Frontal cortex (tissue), 4 donors: Measurements from ENCODE around the gene FASN. TPM values are rescaled to one million over a fixed set of nuclear protein-coding genes. Genes with fewer than 3 reads are reported as not detected.

ENCODE experiments used
- DNase-seq, 2 donors: peaks; one replicate each; pipeline ENCODE4 v3.0.0; 2012; ENCODE audit warnings: low spot score in 2 of 2
- FAIRE-seq: peaks from 2 replicates; lab custom pipeline; 2012; peaks lifted over from hg19 to GRCh38; lab: Jason Lieb, UNC
- total RNA-seq: library from RNA; depleted of rRNA; stranded (reverse); fragments of >200 nt; gene quantifications from one replicate; pipeline ENCODE4 v1.2.3, GENCODE V29; 2014
- donor health status: control.
- donor health status: control.
- donor health status: control.

The FASN gene
- total RNA-seq, 1 donor from 2014 or later, result 92.1 TPM

DNA sequence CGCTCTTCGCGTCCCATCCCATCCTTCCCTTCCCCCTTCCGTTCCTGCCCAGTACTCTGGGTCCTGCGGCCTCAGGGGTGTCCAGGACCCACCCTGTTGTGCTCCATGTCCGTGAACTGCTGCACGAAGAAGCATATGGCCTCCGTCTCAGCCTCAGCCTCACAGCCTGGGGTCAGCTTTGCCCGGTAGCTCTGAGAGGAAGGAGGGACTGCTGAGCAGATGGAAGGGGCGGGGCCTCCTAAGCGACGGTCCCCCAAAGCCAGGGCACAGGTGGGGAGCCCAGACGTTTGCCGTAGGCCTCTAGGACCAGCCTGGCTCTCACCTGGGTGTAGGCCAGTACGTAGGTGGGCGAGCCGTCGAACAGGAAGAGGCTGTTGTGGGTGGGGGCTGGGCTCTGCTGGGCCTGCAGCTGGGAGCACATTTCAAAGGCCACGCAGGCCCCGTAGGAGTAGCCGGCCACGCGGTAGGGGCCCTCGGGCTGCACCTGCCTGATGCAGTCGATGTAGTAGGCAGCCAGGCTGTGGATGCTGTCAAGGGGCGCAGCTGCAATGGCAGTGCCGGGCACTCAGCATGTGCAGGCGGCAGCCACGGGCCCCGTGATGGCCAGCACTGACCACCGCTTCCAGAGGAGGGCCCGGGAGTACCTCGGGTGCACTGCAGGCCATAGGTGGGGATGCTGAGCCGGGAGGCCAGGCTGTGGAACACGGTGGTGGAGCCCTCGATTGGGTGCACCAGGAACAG lies 17.8 kb downstream of the FASN start:
- DNase-seq (no peak), FAIRE-seq (no peak)

- FAIRE-seq, result no peak
Measured at GRCh38 chr17:82079001-82079677, 18.9 kb downstream of the FASN start.

GRCh38 chr17:82078433-82078832 lies 19.6 kb downstream of the FASN start:
- FAIRE-seq (no peak), DNase-seq (no peak)

More at GRCh38 chr17:82079001-82079677, 18.9 kb downstream of the FASN start:
- no peak for DNase-seq

- no peak for DNase-seq
- FAIRE-seq, result no peak
Measured at GRCh38 chr17:82077617-82078358, 20.2 kb downstream of the FASN start.

DNA sequence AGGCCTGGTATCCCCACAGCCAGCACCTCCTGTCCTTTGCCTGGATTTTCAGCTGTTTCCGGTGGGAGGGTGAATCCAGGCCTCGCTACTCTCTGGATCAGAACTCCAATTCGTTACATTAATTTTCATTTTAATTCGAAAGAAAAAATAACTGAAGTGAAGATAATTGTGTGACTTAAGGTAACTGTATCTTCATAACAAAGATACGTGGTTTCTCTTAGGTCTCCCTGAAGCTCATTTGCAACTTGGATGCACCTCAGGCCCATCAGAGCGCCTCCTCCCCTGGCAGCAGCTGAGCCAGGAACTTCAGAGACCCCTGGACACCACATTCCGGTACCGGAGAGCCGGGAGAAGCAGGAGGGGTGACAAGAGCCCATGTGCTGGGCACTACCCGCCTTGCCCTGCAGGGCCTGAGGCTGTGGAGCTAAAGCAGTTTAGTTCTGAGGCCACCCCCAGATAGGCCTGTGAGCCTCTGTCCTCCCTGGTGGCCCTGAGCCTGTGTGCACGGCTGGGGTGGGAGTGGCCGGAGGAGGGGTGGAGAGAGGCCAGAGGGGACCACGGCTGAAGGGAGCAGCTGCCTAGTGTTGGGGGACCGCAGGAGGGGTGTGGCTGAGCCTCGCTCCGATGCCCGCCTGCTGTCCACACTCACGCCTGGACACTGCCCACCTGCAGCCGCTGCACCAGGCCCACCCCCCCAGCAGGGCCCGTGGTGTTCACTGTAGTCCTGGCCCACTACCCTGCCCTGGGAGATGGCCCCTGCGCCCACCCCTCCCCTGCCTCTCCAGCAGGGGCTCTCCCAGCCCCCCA lies 21.0 kb downstream of the FASN start:
- DNase-seq (no peak), FAIRE-seq (no peak)

DNA sequence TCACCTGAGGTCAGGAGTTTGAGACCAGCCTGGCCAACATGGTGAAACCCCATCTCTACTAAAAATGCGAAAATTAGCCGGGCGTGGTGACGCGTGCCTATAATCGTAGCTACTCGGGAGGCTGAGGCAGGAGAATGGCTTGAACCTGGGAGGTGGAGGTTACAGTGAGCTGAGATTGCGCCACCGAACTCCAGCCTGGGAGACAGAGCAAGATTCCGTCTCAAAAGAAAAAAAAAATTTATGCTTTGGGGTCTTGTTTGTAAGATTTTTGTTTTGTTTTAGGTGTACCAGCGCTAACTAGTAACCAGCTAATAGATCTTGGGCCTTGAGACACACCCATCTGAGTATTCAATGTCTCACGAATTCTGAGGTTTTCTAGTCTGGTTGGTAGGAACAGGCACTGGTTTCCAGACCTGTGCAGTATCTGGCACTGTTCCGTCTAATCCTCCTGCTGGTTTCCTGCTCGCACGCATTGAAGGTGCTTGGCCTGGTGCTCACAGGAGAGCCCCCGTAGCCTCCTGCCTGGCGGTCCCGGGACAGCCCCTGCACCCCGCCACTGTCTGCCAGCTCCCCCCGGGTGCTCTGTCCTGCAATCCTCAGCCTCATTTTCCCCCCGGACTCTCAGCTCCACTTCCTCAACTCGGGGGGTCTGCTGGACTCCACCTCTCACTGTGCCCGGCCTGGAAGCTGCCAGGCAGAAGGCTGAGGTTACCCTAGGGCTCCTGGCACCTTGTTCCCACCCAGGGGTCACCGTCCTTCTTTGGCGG lies 21.8 kb downstream of the FASN start:
- no peak for FAIRE-seq
- DNase-seq, result no peak

DNA sequence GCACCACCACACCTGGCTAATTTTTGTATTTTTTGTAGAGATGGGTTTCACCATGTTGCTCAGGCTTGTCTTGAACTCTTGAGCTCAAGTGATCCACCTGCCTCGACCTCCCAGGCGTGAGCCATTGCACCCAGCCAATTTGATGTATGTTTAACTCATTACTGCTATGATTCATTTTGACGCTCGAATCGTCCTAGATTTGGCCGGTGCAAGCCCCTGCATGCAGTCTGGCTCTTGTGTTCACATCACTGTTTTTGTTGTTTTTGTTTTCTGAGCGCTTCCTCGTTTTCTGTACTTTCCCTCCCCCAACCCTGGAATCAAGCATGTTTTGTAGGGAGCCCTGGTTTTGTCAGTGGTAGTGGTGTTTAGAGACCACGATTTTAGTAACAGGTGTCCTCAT lies 24.6 kb downstream of the FASN start:
- FAIRE-seq (no peak), DNase-seq (no peak)

DNA sequence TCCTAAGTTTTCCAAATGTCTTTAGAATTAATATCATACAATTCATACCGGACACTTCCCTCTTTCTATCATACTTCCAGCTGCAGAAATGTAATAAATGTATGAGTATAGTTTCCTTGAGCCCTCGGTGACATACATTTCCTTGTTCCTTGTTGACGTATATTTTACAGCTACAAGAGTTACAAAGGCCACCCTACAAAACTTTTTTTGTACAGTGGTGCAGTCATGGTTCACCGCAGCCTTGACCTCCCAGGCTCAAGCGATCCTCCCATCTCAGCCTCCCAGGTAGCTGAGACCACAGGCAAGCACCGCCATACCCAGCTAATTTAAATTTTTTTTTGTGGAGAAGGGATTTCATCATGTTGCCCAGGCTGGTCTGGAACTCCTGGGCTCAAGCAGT lies 25.2 kb downstream of the FASN start:
- no peak for DNase-seq
- no peak for FAIRE-seq

- no peak for FAIRE-seq
- no peak for DNase-seq
Measured at GRCh38 chr17:82070611-82071010, 27.4 kb downstream of the FASN start.

- DNase-seq, result peak; percentile 95
- FAIRE-seq, result no peak
Measured at GRCh38 chr17:82065638-82066303, 32.3 kb downstream of the FASN start, which contains the start of gene DUS1L. TSS of gene DUS1L (minus strand) at chr17:82065804. CDS start at chr17:82065059, 745 bp downstream.

DNA sequence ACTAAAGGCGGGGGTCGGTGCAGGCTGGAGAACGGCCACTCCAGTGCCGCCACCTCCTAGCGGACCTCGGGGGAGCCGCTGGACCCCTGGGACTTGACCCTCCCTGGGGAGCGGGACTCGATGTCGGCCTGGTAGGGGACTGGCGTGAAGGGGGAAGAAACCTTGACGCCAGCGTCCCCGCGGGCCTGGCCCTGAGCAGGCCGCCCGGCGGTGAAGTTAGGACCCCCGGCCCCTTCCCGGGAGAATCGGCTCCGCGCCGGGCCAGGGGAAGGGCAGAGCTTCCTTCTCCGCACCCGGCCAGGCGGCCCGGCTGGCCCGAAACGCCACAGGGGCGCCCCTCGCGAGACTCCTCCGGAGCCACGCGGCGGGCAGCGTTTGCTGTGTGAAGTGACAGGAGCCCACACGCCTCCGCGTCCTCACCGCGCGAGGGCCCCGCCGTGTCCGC lies 32.8 kb downstream of the FASN start:
- FAIRE-seq (no peak), DNase-seq (peak in 1 of 2 donors; percentile 53)

DNA sequence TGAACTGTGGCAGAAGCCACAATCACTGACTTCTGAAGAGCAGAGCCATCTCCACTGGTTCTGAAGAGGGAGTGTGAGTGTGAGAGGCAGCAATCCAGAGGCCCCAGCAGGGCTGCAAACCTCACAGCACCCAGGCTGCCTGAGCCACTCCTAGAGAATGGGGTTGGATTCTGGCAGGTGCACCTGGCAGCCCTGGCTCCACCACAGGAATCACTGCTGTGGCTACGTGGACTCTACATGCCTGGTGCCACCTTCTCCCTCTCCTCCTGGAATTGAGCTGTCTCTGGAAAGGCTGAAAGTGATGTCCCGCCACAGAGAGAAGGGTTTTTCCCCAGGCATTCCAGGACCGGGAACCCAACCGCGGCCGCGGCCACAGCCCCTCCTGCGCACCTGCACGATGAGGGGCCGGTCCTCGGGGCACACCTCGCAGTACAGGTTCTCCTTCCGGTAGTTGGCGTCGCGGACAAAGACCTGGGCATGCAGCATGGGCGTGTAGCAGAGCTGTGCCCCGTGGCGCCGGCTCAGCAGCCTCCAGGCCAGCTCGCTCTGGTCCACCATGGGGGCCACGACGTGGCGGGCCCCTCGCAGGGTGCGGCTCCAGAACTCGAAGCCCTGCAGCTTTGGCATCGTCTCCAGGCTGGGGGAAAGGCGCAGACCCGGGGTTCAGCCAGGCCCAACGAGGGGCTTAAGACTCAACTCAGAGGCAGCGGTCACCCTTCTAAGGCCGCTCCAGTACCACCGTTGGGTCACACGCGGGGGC lies 33.4 kb downstream of the FASN start:
- FAIRE-seq (no peak), DNase-seq (no peak)

- FAIRE-seq (no peak), DNase-seq (no peak)
Measured at GRCh38 chr17:82063424-82064415, 34.3 kb downstream of the FASN start.

DNA sequence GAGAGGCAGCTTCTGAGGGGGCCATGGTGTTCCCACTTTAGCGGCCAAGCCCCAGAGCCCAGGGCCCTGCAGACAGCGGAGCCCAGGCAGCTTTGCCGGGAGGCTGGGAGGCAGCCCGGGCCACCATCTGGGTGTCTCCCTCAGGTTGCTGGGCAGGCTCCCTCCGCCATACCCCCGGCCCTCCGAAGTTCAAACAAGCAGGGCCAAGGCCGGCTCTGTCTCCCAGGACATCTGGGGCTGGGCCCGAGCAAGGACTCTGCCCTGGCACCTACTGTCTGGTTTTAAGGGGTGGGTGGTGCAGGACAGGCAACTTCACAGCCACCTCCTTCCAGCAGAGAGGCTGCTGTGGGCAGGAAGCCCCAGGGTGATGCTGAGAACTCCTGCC lies 35.1 kb downstream of the FASN start:
- FAIRE-seq, result no peak
- DNase-seq, result no peak

DNA sequence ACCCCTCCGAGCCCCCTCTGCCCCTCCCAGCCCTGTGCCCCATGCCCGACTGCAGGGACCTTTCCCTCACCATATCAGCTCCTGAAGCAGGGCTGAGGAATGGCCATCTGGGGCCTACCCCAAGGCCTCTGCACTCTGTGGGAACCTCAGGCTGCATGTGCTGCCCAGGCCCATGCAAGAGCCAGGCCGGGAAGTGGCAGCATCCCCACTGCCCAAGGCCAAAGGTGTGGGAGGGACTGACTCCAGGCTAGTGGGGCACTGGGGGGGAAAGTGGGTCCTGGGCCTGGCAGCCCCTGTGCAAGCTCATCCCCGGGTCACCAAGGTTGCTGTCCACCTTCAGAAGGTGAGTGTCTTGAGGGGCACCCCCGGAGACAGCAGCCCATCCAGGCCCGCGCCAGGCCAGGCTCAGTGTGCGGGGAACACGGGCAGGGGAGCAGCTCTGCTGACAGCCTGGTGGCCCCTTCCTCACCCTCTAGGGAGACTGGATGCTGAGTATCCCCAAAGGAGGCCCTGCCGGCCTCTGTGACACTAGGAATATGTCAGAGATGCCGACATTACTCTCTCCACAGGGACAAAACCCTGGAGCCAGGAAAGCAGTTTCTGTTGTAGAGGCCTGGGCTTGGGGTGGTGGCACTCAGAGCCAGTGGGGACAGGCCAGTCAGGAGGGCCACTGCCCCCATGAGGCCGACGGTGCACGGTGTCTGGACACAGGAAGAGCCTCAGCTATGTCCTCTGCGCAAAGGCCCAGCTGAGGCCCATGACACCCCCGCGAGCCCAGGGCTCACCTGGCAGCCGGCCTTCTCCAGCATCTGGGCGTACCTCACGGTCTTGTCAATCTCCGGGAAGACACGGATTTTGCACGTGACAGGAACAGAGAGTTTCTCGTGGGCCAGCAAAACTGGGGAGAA lies 35.7 kb downstream of the FASN start:
- no peak for FAIRE-seq
- DNase-seq, result no peak
